Measurements from ENCODE around the gene CCNK.

CCNK gene

GRCh38 chr14:99462210-99462609, 19.0 kb upstream of the CCNK start:
- TF ChIP-seq CTCF (IDR thresholded peaks at IDR 0.05; ENCODE audit: low read depth, low read length): no peak
- H3K4me3 ChIP-seq (ENCODE audit: low read depth, low read length): no peak overlapping the region
- no peak for DNase-seq (ENCODE audit: low read depth, low spot score)
- in situ Hi-C loops (cut with HindIII; ENCODE audit: low sequenced_read_pairs): no loop called here

- no peak for DNase-seq (ENCODE audit: low read depth, low spot score)
- no peak overlapping the region for H3K4me3 ChIP-seq (ENCODE audit: low read depth, low read length)
- TF ChIP-seq CTCF (IDR thresholded peaks at IDR 0.05; ENCODE audit: low read depth, low read length): no peak
- in situ Hi-C loops (cut with HindIII; ENCODE audit: low sequenced_read_pairs): no loop called here
Measured at GRCh38 chr14:99463974-99464373, 17.2 kb upstream of the CCNK start.

- no peak for TF ChIP-seq CTCF (IDR thresholded peaks at IDR 0.05; ENCODE audit: low read depth, low read length)
- DNase-seq (ENCODE audit: low read depth, low spot score): no peak
- no peak overlapping the region for H3K4me3 ChIP-seq (ENCODE audit: low read depth, low read length)
- in situ Hi-C loops (cut with HindIII; ENCODE audit: low sequenced_read_pairs): no loop called here
Measured at GRCh38 chr14:99465288-99465687, 15.9 kb upstream of the CCNK start.

- no peak for DNase-seq (ENCODE audit: low read depth, low spot score)
- H3K4me3 ChIP-seq (ENCODE audit: low read depth, low read length): no peak overlapping the region
- no peak for TF ChIP-seq CTCF (IDR thresholded peaks at IDR 0.05; ENCODE audit: low read depth, low read length)
- in situ Hi-C loops (cut with HindIII; ENCODE audit: low sequenced_read_pairs): no loop called here
Measured at GRCh38 chr14:99466758-99467157, 14.5 kb upstream of the CCNK start.

GRCh38 chr14:99467336-99468078, 13.7 kb upstream of the CCNK start:
- no peak for TF ChIP-seq CTCF (IDR thresholded peaks at IDR 0.05; ENCODE audit: low read depth, low read length)
- no peak for DNase-seq (ENCODE audit: low read depth, low spot score)
- in situ Hi-C loops (cut with HindIII; ENCODE audit: low sequenced_read_pairs): no loop called here
- H3K4me3 ChIP-seq (ENCODE audit: low read depth, low read length): no peak overlapping the region

- no peak for TF ChIP-seq CTCF (IDR thresholded peaks at IDR 0.05; ENCODE audit: low read depth, low read length)
- H3K4me3 ChIP-seq (ENCODE audit: low read depth, low read length): no peak overlapping the region
- in situ Hi-C loops (cut with HindIII; ENCODE audit: low sequenced_read_pairs): no loop called here
- no peak for DNase-seq (ENCODE audit: low read depth, low spot score)
Measured at GRCh38 chr14:99468081-99468480, 13.1 kb upstream of the CCNK start.

All from astrocyte of the spinal cord (primary cell).